DOHH2 (cell line): ENCODE results near the gene ITGA2B.

Source experiments
- H3F3A ChIP-seq: fragments of 200-600 bp; sonication (generic), shearing (Covaris generic); 2 replicates; pipeline ENCODE4 v1.6.0; 2016; ENCODE audit warnings: antibody characterized with exemption, mild to moderate bottlenecking; ENCODE audit not compliant: control insufficient read depth, insufficient read depth
- H3K27ac ChIP-seq: fragments of 200-600 bp; sonication (generic); 2 replicates; pipeline ENCODE4 v1.5.1; 2014; ENCODE audit warnings: low read depth, mild to moderate bottlenecking, low read length, moderate library complexity
- H3K27me3 ChIP-seq: fragments of 200-600 bp; sonication (generic); 2 replicates; pipeline ENCODE4 v1.6.1; 2014; ENCODE audit warnings: mild to moderate bottlenecking, low read length, mixed read lengths; ENCODE audit not compliant: control insufficient read depth
- H3K36me3 ChIP-seq: fragments of 200-600 bp; sonication (generic); 2 replicates; pipeline ENCODE4 v1.6.1; 2014; ENCODE audit warnings: mild to moderate bottlenecking, low read length, moderate library complexity, mixed read lengths; ENCODE audit not compliant: control insufficient read depth
- H3K4me1 ChIP-seq: fragments of 200-600 bp; sonication (generic); 2 replicates; pipeline ENCODE4 v1.6.1; 2014; ENCODE audit warnings: mild to moderate bottlenecking, low read length, mixed read lengths; ENCODE audit not compliant: control insufficient read depth
- H3K4me2 ChIP-seq: fragments of 200-600 bp; sonication (generic); 2 replicates; pipeline ENCODE4 v1.6.0; 2014; ENCODE audit warnings: mild to moderate bottlenecking, low read length, moderate library complexity
- H3K4me3 ChIP-seq: fragments of 200-600 bp; sonication (generic); 2 replicates; pipeline ENCODE4 v1.5.1; 2014; ENCODE audit warnings: mild to moderate bottlenecking, low read length, mixed read lengths
- H3K79me2 ChIP-seq: fragments of 200-600 bp; sonication (generic); 2 replicates; pipeline ENCODE4 v1.6.1; 2014; ENCODE audit warnings: mild to moderate bottlenecking, low read length, mixed read lengths; ENCODE audit not compliant: control insufficient read depth
- H3K9me2 ChIP-seq: fragments of 200-600 bp; sonication (generic); replicated peaks from 2 replicates; pipeline ENCODE4 v1.6.1; 2014; ENCODE audit warnings: mild to moderate bottlenecking, low read length, mixed read lengths; ENCODE audit not compliant: control insufficient read depth
- H3K9me3 ChIP-seq: fragments of 200-600 bp; sonication (generic); 2 replicates; pipeline ENCODE4 v1.6.1; 2014; ENCODE audit warnings: antibody characterized with exemption, low read length, mixed read lengths; ENCODE audit not compliant: control insufficient read depth, insufficient read depth
- H4K20me1 ChIP-seq: fragments of 200-600 bp; sonication (generic); 2 replicates; pipeline ENCODE4 v1.6.0; 2014; ENCODE audit warnings: low read depth, mild to moderate bottlenecking, antibody characterized with exemption, low read length, moderate library complexity; ENCODE audit not compliant: control insufficient read depth, insufficient read depth
- EZH2phosphoT487 ChIP-seq: fragments of 200-600 bp; sonication (generic); IDR thresholded peaks from 2 replicates; pipeline ENCODE4 v1.6.1; 2017; ENCODE audit warnings: borderline replicate concordance, mild to moderate bottlenecking, antibody characterized with exemption, low read length, moderate library complexity, mixed read lengths
- TF ChIP-seq, protein P1 (sequence below): fragments of 200-600 bp; sonication (generic); IDR thresholded peaks from one replicate; pipeline ENCODE4 v1.5.1; 2014; ENCODE audit warnings: antibody characterized with exemption, mild to moderate bottlenecking, low read depth, low read length; ENCODE audit not compliant: poor library complexity, severe bottlenecking

Gene ITGA2B

DNA sequence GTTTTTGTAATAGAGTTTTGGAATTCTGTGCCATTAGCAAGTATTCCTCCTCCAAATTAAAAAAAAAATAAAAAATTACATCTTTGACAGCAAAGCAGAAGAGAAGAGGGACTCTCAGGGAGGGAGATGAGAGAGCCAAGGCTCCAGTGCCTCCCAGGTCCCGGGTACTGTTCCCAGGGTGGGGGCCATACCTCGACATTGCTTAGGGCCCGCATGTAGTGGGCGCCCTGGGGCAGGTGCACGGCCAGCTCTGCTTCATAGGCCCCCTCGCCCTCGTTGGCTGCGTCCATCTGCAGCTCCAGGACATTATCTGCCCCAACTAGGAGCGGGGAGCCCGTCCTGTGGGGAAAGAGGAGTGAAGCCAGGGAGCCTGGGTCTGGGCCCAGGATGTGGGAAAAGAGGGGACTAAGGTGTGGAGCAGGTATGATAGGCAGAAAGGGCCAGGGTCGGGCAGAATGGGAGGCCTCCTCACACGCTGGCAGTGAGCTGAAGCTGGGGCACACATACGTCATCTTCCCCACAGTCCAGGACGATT, 11.2 kb downstream of the ITGA2B start:
- no peaks in the 10 kb centered on the region for H3K9me3 ChIP-seq
- TF ChIP-seq EZH2phosphoT487, result no peak
- TF ChIP-seq, protein P1, sequence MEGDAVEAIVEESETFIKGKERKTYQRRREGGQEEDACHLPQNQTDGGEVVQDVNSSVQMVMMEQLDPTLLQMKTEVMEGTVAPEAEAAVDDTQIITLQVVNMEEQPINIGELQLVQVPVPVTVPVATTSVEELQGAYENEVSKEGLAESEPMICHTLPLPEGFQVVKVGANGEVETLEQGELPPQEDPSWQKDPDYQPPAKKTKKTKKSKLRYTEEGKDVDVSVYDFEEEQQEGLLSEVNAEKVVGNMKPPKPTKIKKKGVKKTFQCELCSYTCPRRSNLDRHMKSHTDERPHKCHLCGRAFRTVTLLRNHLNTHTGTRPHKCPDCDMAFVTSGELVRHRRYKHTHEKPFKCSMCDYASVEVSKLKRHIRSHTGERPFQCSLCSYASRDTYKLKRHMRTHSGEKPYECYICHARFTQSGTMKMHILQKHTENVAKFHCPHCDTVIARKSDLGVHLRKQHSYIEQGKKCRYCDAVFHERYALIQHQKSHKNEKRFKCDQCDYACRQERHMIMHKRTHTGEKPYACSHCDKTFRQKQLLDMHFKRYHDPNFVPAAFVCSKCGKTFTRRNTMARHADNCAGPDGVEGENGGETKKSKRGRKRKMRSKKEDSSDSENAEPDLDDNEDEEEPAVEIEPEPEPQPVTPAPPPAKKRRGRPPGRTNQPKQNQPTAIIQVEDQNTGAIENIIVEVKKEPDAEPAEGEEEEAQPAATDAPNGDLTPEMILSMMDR, result no peak
- H3F3A ChIP-seq, result no peaks in the 10 kb centered on the region
- no peaks in the 10 kb centered on the region for H3K9me2 ChIP-seq
- H3K79me2 ChIP-seq, result no peaks in the 10 kb centered on the region
- no peak overlapping the region for H3K27ac ChIP-seq
- H3K4me3 ChIP-seq, result no peak overlapping the region
- no peaks in the 10 kb centered on the region for H3K36me3 ChIP-seq
- H3K4me1 ChIP-seq, result no peaks in the 10 kb centered on the region
- H3K27me3 ChIP-seq, result peaks cover 3% of the 10 kb centered on the region; the same call in 1 of the 2 replicates
- H4K20me1 ChIP-seq, result no peaks in the 10 kb centered on the region
- H3K4me2 ChIP-seq, result no peak overlapping the region

DNA sequence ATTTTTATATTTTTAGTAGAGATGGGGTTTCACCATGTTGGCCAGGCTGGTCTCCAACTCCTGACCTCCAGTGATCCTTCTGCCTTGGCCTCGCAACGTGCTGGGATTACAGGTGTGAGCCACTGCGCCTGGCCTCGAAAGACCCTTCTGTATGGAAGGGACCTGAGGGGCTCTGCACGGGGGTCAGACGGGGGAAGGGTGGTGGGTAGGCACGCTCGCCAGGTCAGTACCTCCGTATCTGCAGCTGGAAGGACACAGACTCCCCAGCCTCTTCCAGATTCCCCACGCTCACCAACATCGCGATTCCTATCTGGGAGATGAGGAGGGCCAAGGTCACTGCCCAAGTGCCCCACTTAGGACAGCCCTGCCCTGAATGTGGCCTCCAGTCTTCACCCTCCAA, 12.7 kb downstream of the ITGA2B start:
- Histone ChIP-seq H3K4me3 (no peak overlapping the region), H3F3A (no peaks in the 10 kb centered on the region), H3K27me3 (peaks cover 3% of the 10 kb centered on the region; the same call in 1 of the 2 replicates), H4K20me1 (no peaks in the 10 kb centered on the region), H3K27ac (no peak overlapping the region), H3K4me1 (no peaks in the 10 kb centered on the region), H3K9me3 (no peaks in the 10 kb centered on the region), H3K9me2 (no peaks in the 10 kb centered on the region), H3K4me2 (no peak overlapping the region), H3K79me2 (no peaks in the 10 kb centered on the region), H3K36me3 (no peaks in the 10 kb centered on the region)
- TF ChIP-seq EZH2phosphoT487, result no peak
- TF ChIP-seq, protein P1, result no peak

DNA sequence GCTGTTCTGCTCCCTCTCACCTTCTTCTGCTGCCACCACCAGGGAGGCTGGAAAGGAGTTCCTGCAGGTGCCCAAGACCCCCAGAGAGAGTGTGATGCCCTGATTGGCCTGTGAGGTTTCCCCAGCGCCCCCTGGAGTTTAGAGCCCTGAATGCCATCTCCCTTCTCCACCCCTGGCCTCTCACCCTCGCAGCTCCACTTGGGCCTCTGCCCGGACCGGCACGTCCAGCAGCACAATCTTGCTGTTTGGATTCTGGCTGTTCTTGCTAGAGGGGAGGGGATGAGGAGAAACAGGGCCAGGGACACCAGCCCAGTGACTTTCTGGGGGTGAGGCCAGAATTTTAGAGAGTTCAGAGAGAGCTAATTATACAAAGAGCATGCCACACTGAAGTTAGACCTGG, 13.3 kb downstream of the ITGA2B start:
- Histone ChIP-seq H3K27ac (no peak overlapping the region), H3K9me2 (no peaks in the 10 kb centered on the region), H3K4me3 (no peak overlapping the region), H3K79me2 (no peaks in the 10 kb centered on the region), H3F3A (no peaks in the 10 kb centered on the region), H3K4me1 (no peaks in the 10 kb centered on the region), H3K4me2 (no peak overlapping the region), H3K36me3 (no peaks in the 10 kb centered on the region), H4K20me1 (no peaks in the 10 kb centered on the region), H3K27me3 (peaks cover 3% of the 10 kb centered on the region; the same call in 1 of the 2 replicates), H3K9me3 (no peaks in the 10 kb centered on the region)
- TF ChIP-seq EZH2phosphoT487, result no peak
- TF ChIP-seq, protein P1, result peak; percentile 89
